Right cardiac atrium (tissue), 5 donors: ENCODE results near the gene HRH3. TPM values are rescaled to one million over a fixed set of nuclear protein-coding genes. Genes with fewer than 3 reads are reported as not detected.

Experiments used
- ATAC-seq, 2 donors: fragments of 200-7000 bp; cut with Tn5 transposase; one replicate each; pipeline versions ENCODE4 v1.8.0 to v1.9.1; 2020; ENCODE audit warnings: moderate library complexity in 2 of 2, mild to moderate bottlenecking in 1 of 2
- DNase-seq, 3 donors: peaks; one replicate each; pipeline ENCODE4 v3.0.0-alpha.2; 2020
- H3K27ac ChIP-seq: one replicate; pipeline ENCODE4 v1.5.1; 2013; ENCODE audit warnings: mild to moderate bottlenecking, low read length, control low read depth, moderate library complexity
- H3K27me3 ChIP-seq: one replicate; pipeline ENCODE4 v1.6.1; 2013; ENCODE audit not compliant: control insufficient read depth, insufficient read depth
- H3K4me1 ChIP-seq: one replicate; pipeline ENCODE4 v1.6.1; 2013; ENCODE audit warnings: low read length; ENCODE audit not compliant: control insufficient read depth, insufficient read depth
- H3K4me3 ChIP-seq: one replicate; pipeline ENCODE4 v1.5.1; 2013; ENCODE audit warnings: low read length, control low read depth
- H3K9me3 ChIP-seq: one replicate; pipeline ENCODE4 v1.6.1; 2013; ENCODE audit warnings: low read length; ENCODE audit not compliant: control insufficient read depth
- WGBS: extraction: QIAGEN DNeasy Blood & Tissue Kit; methylation state at CpG from one replicate; pipeline ENCODE4 v1.1.7; 2013; 5-methylcytosine and 5-hydroxymethylcytosine counted together
- intact Hi-C, 4 donors: fragments of 100-400 bp; cut with DNase I; formaldehyde crosslinking; loops; one replicate each; pipeline versions ENCODE4 v1.11.0 to v1.14.0; 2022 to 2023
- polyA plus RNA-seq: library from polyadenylated mRNA; stranded (reverse); fragments of 200-250 nt; gene quantifications from one replicate; pipeline ENCODE4 v1.2.3, GENCODE V29; 2013
- total RNA-seq, 4 donors: library from RNA; stranded (reverse); fragmentation: NEBNext Ultra II Directional; extraction: Animal tissue kit (Norgen Biotek cat#: 25700); gene quantifications; one replicate each; pipeline ENCODE4 v1.2.1, GENCODE V29; 2021
- donor health status: healthy with polysubstance abuse.
- donor health status: DM: no; HTN: yes; CAD: no.
- donor health status: DM: no; HTN: no; CAD: no.
- donor health status: DM: no; HTN: yes; CAD: no; lungs with severe emphysema.
- donor health status: DM: yes; HTN: yes; CAD: no.

HRH3 gene
- total and polyA plus RNA-seq, 5 donors: not detected

- intact Hi-C loops: no loop called here
- ATAC-seq: no peak
- H3K4me1 ChIP-seq: no peaks in the 10 kb centered on the region
- H3K9me3 ChIP-seq: no peaks in the 10 kb centered on the region
- no peaks in the 10 kb centered on the region for H3K27me3 ChIP-seq
- WGBS: 90% methylated on average over 29 of the region's 29 CpGs
- peak in 1 of 3 donors; percentile 28 for DNase-seq
- no peak overlapping the region for H3K27ac ChIP-seq
- H3K4me3 ChIP-seq: no peak overlapping the region
Observed at GRCh38 chr20:62193079-62194025, 26.7 kb downstream of the HRH3 start.

DNA sequence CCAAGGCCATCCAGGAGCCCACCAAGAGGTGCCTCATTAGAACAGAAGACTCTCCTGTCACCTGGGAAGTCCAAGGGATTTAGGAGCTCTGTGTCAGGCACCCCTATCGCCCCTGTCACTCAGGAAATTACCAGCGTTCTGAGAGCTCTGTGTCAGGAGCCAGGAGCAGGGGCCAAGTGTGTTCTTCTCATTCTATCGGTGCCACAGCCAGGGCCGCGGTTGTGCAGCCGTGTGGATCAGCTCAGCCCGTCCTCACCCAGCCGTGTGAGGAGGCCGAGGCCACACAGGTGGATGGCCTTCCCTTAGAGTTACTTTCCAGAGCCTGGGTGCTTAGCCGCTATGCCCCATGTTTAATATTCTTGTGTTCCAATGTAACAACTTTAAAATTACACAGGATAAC, 27.4 kb downstream of the HRH3 start:
- no peaks in the 10 kb centered on the region for H3K4me1 ChIP-seq
- intact Hi-C loops: no loop called here
- H3K27me3 ChIP-seq: no peaks in the 10 kb centered on the region
- H3K9me3 ChIP-seq: no peaks in the 10 kb centered on the region
- WGBS: 68% methylated on average over 10 of the region's 10 CpGs
- H3K27ac ChIP-seq: no peak overlapping the region
- DNase-seq (peak in 1 of 3 donors; percentile 19), ATAC-seq (no peak)
- no peak overlapping the region for H3K4me3 ChIP-seq

DNA sequence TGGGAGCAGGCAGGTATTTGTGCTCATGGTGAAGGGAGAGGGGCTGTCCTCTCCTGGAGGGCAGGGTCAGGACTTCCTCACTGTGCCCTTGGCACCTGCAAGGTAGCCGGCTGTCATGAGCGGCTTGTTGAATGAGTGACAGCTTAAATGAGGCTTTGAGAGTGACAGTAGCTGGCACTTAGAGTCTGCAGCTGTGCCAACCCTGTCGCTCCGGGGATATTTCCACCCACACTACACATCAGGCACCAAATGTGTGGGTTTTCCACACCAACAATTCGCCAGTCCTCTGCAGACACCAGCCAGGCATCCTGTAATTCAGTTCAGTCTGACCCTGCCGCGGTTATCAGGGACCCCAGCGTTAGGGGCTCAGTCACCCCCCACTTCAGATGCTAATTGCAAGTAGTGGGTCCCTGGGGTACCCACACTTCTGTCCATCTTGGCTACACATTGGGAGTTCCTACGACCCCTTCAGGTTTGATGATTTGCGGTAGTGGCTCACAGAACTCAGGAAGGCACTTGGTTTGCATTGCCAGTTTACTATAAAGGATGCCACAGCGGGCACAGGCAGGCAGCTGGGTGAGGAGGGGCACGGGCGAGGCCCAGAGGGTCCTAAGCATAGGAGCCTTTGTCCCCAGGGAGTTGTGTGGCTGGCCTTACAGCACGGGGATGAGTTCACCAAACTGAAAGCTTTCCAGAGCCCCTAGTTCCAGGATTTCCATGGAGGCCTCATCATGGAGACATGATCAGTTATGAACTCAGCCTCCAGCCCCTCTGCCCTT, 28.1 kb downstream of the HRH3 start:
- H3K27me3 ChIP-seq: no peaks in the 10 kb centered on the region
- ATAC-seq (peak; percentile 37 to 39), DNase-seq (peak in 1 of 3 donors; percentile 26)
- intact Hi-C loops: no loop called here
- H3K27ac ChIP-seq: no peak overlapping the region
- WGBS: 76% methylated on average over 14 of the region's 14 CpGs
- H3K9me3 ChIP-seq: no peaks in the 10 kb centered on the region
- H3K4me1 ChIP-seq: no peaks in the 10 kb centered on the region
- H3K4me3 ChIP-seq: no peak overlapping the region

- Histone ChIP-seq H3K4me1 (no peaks in the 10 kb centered on the region), H3K27ac (no peak overlapping the region), H3K9me3 (no peaks in the 10 kb centered on the region), H3K4me3 (no peak overlapping the region), H3K27me3 (no peaks in the 10 kb centered on the region)
- WGBS: 84% methylated on average over 25 of the region's 25 CpGs
- DNase-seq (peak in 1 of 3 donors; percentile 28), ATAC-seq (no peak)
- intact Hi-C loops: no loop called here
Observed at GRCh38 chr20:62190639-62191411, 29.3 kb downstream of the HRH3 start.

GRCh38 chr20:62186887-62187866, 32.9 kb downstream of the HRH3 start:
- no peaks in the 10 kb centered on the region for H3K9me3 ChIP-seq
- H3K4me3 ChIP-seq: no peak overlapping the region
- intact Hi-C loops: loop anchor here in 3 of 4 donors (10.0 kb wide), 3 partner anchors 98 to 198 kb away; partner anchors contain the start of gene RPS21 (in 1 of the 3)
- H3K4me1 ChIP-seq: peaks cover 8% of the 10 kb centered on the region
- H3K27me3 ChIP-seq: no peaks in the 10 kb centered on the region
- DNase-seq: peak in 1 of 3 donors; percentile 10
- no peak overlapping the region for H3K27ac ChIP-seq
- WGBS: 47% methylated on average over 13 of the region's 13 CpGs
- no peak for ATAC-seq

DNA sequence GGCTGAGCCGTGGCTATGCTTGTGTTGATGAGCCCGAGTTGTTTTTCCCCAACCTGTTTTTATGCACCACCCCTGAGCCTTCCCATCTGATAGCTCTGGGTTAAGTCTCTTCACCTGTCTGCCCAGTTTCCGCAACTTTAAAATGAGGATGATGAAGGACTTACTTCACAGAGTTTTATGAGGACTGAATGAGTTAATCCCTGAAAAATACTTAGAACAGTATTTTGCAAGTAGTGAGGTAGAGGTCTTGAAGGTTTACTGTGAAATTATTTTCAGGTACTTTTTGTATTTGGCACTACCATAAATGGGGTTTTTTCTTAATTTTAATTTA, 34.0 kb downstream of the HRH3 start:
- DNase-seq (no peak), ATAC-seq (no peak)
- WGBS: 74% methylated on average over 3 of the region's 3 CpGs
- Histone ChIP-seq H3K4me3 (no peak overlapping the region), H3K9me3 (no peaks in the 10 kb centered on the region), H3K4me1 (peaks cover 8% of the 10 kb centered on the region), H3K27ac (no peak overlapping the region), H3K27me3 (no peaks in the 10 kb centered on the region)
- intact Hi-C loops: loop anchor here in 3 of 4 donors (10.0 kb wide), 3 partner anchors 99 to 199 kb away; partner anchors contain the start of gene RPS21 (in 1 of the 3)

GRCh38 chr20:62183426-62184142, 36.5 kb downstream of the HRH3 start:
- WGBS: 29% methylated on average over 25 of the region's 25 CpGs
- DNase-seq: no peak
- Histone ChIP-seq H3K4me3 (peak overlapping the region; percentile 96), H3K4me1 (peaks cover 8% of the 10 kb centered on the region), H3K9me3 (no peaks in the 10 kb centered on the region), H3K27me3 (no peaks in the 10 kb centered on the region), H3K27ac (peak overlapping the region; percentile 86)
- intact Hi-C loops: loop anchor here in 3 of 4 donors (10.0 kb wide), 3 partner anchors 101 to 201 kb away; partner anchors contain the start of gene RPS21 (in 1 of the 3)
- no peak for ATAC-seq

- intact Hi-C loops: loop anchor here in 3 of 4 donors (10.0 kb wide), 3 partner anchors 102 to 202 kb away; partner anchors contain the start of gene RPS21 (in 1 of the 3)
- peak; percentile 98 for ATAC-seq
- Histone ChIP-seq H3K4me3 (peak within 1 kb of the TSS; percentile 96), H3K9me3 (no peaks in the 10 kb centered on the region), H3K4me1 (peaks cover 8% of the 10 kb centered on the region), H3K27ac (peak within 1 kb of the TSS; percentile 90), H3K27me3 (no peaks in the 10 kb centered on the region)
- DNase-seq: peak; percentile 96 to 98 (median 97)
- under 1% methylated on average over 96 of the region's 96 CpGs for WGBS
Observed at GRCh38 chr20:62182469-62183425, 37.3 kb downstream of the HRH3 start, which contains the start of gene MTG2. TSS of gene MTG2 (plus strand) at chr20:62183028. CDS start at chr20:62193421, 10,393 bp downstream.
